ENCODE results near the gene HSFX1.
"Not testable (repeated sequence)": the region's sequence is repeated elsewhere in the genome, so short reads cannot be mapped to it uniquely, and the experiment has no call there.

HSFX1 gene

DNA sequence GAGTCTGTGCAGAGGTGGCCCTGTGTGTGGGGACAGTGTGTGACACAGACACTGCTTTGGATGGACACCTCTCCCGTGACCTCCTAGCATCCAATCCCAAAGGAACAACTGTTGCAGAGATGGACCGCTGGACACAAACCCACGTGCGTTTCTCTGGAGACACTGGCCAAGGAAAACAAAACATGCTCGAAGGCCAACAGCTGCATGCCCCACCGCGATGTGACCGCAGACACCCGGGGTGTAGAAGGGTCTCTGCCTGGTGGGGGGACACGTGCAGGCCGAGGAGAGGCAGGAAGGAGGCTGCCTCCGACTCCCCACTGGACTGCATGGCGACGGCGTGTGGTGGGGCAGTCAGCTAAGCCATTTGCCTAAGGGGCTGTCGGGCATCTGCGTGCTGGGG is at the start of gene HSFX1:
Gene HSFX1 (plus strand): TSS at position 301 of the 400 bp plus-strand sequence. CDS start 614 bp downstream, outside the sequence.
- DNase-seq (ENCODE audit: low read depth in 2 of 2) = not testable (repeated sequence)

- DNase-seq (ENCODE audit: low read depth in 2 of 2) = not testable (repeated sequence)
These were observed 46.6 kb upstream of the HSFX1 start for GRCh38 chrX:149727308-149727707.

DNA sequence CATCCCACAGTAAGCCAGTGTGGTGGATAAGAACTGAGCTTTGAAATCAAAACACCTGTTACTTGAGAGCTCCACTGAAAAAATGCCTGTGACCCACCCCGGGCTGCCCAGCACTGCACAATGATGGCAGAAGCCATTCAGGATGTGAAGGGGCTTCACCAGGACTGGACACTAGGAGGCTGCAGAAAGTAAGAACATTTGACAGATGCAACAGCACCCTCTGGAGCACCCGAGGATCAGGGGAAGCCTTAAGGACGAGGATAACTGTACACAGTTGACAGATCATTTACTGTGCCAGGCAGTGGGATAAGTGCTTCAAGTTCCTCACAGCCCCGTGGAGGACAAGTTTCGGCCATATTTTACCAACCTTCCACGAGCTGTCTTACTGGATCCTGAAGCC is 31.6 kb upstream of the HSFX1 start:
- not testable (repeated sequence) for DNase-seq (ENCODE audit: low read depth in 2 of 2)

DNA sequence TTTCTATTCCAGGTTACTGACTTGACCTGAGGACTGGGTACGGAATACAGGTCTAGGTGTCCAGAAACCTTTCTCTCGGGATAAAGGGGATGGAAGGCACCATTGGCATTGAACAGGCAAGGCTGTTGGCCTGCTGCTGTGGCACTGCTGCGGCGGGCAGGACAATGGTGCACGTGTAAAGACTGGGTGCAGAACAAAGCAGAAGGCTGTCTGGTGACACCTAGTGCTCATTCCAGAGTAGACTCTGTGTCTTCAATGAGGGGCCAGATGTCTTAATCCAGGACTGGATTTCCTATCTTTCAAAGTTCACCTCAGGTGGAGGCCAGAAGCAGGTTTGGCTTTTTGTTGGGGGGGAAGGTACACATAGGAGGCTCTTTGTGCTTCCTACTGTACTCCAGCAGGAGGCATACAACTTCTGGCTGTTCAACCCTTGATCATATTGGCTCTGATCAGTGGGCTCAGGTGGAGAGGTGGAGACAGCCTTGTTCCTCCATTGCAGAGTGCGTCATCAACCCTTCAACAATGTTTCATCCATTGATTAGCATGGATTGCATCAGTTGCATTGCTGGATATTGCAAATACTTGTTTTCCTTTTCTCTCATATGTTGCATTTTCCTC is 27.4 kb upstream of the HSFX1 start:
- DNase-seq (ENCODE audit: low read depth in 2 of 2) = not testable (repeated sequence)

GRCh38 chrX:149757206-149758067 is 16.4 kb upstream of the HSFX1 start:
- no peak for DNase-seq (ENCODE audit: low read depth in 2 of 2)

GRCh38 chrX:149758068-149758714 is 15.7 kb upstream of the HSFX1 start:
- no peak for DNase-seq (ENCODE audit: low read depth in 2 of 2)

- not testable (repeated sequence) for DNase-seq (ENCODE audit: low read depth in 2 of 2)
These were observed 15.2 kb upstream of the HSFX1 start for GRCh38 chrX:149758715-149759078.

DNA sequence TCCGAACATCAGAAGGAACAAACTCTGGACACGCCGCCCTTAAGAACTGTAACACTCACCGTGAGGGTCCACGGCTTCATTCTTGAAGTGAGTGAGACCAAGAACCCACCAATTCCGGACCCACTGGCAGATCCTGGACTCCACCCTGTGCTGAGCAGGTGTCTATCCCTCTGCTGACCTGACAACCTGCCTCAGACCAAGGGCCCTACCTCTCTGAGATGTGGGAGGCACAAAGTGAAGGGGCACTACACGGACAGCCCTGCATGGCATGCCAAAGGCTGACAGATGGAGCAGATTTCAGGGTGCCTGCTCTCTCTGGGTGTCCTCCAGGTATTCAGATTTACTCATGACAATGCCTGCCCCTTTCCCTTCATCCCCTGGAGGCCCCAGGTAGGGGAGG is 14.0 kb upstream of the HSFX1 start:
- DNase-seq (ENCODE audit: low read depth in 2 of 2) = no peak

DNA sequence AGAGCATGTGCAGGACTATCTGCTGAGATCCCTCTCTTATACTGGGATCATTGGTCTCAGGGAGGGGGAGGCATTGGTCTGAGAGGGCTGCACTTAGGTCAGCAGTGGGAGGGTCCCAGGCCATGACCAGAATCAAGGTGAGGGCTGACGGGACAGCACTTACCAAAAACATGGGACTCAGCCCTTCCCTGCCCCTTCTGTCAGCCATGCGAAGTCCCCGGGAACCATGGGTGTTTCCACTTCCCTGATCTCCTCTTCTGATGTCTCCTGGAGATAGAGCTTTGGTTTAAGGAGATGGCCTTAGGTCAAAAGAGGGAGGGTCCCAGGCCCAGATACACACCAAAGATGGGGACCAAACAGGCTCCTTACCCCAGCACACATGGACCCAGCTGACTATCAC is 12.9 kb upstream of the HSFX1 start:
- no peak for DNase-seq (ENCODE audit: low read depth in 2 of 2)

DNA sequence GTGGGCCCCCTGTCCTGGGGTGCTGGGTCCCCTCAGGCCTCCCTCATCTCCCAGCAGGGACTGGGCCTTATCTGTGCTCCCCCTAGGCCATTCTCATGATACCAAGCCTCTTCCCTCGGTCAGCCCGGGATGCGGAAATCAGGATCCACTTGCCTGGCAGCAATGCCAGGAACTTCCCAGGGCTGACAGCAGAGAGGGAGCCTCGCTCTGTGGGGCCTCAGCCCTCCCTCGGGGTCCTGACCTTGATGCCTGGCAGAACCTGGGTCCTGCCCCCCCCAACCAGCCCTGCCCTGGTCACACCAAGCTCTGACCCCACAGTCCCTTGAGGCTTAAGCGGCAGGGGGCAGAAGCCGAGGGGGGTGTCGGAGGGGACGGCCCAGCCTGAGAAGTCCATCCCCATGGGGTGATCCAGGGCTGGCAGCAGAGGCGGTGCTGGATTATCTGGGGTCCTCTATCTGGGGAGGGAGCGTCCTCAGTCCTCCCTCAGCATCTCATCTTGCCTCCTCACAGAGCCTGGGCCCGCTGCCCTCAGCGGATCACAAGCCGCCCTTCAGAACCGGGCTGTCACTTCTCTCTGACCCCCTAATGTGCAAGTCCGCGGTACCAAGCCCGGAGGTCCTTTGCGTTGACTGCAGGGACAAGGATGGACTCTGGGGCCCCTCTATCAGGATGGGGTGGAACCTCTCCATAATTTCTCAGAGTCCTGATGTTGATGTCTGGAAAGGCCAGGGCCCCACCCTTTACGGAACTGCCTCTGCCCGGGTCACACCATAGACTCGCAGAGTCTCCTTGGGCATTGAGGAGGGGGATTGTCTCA is 11.8 kb upstream of the HSFX1 start:
- not testable (repeated sequence) for DNase-seq (ENCODE audit: low read depth in 2 of 2)

DNA sequence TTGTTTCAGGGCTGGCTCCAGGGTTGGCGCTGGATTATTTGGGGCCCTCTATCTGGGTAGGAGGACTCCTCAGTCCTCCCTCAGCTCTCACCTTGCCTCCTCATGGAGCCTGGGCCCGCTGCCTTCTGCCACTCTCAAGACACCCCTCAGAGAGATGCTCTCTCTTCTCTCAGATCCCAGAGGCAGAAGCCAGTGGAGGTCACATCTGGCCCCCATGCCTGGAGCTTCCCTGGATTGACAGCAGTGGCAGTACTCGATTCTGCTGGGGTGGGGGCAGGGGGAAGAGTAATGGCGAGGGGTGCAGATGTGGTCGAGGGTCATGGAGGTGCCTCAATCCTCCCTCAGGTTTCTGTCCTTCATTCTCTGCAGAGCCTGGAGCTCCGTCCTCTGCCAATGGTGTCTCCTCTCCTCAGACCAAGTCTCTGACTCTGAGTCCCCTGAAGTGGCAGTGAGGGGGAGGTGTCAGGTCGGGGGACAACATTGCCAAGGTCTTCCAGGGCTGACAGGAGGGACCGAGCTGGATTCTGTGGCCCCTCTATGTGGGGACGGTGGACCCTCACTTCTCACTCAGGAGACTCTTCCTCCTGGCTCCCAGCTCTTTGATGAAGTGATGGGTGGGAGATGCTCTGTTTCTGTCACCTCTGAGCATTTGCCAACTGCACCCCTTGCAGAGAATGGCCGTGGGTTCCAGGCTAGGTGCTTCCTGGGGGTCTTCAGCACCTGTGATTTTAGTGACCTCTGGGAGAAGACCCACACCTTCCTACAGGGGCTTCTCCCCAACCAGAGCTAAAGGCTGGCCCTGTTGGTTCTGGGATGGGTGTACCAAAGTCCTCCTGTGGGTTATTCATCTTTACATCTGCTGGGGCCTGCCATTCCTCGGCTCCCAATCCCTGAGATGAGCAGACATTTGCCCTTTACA is 10.9 kb upstream of the HSFX1 start:
- no peak for DNase-seq (ENCODE audit: low read depth in 2 of 2)

GRCh38 chrX:149770344-149770743 is 3.5 kb upstream of the HSFX1 start:
- not testable (repeated sequence) for DNase-seq (ENCODE audit: low read depth in 2 of 2)

GRCh38 chrX:149773026-149773425 is 842 bp upstream of the HSFX1 start:
- DNase-seq (ENCODE audit: low read depth in 2 of 2) = not testable (repeated sequence)

- not testable (repeated sequence) for DNase-seq (ENCODE audit: low read depth in 2 of 2)
These were observed 4.1 kb downstream of the HSFX1 start for GRCh38 chrX:149777999-149778398.

DNA sequence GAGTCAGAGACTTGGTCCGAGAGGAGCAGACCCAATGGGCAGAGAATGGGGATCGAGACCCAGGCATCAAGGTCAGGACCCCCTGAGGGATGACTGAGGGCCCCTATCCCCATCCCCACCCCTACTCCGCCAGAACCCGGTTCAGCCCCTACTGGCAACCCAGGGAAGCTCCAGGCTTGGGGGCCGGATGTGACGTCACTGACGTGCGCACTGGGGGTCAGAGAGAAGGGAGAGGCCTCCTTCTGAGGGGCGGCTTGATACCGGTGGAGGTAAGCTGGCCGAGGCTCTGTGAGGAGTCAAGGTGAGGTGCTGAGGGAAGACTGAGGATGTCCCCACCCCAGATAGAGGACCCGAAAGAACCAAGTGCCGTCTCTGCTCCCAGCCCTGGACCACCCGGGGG is 7.9 kb downstream of the HSFX1 start, which contains the start of gene MAGEA9:
Gene MAGEA9 (plus strand): TSS at position 204 of the 400 bp plus-strand sequence. CDS start 4,281 bp downstream, outside the sequence.
- DNase-seq (ENCODE audit: low read depth in 2 of 2) = not testable (repeated sequence)

DNA sequence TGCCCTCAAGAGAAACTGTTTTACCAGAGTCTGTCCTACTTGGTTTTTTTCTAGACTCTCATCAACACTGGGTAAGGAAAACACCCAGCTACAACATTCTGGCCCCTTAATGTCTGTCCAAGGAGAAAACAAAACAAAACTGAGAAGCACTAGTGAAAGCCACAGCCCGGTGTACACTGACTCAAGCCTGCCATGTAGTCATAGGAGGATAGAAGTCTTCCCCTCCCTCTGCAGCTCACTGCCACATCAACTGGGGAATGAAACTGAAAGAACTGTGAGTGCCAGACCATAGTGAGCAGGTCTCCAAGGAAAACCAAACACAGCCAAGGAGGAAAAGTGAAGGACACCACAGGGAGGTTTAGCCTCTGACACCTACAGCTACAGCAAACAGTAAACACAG is 21.7 kb downstream of the HSFX1 start:
- not testable (repeated sequence) for DNase-seq (ENCODE audit: low read depth in 2 of 2)

- no peak for DNase-seq (ENCODE audit: low read depth in 2 of 2)
These were observed 25.3 kb downstream of the HSFX1 start for GRCh38 chrX:149799095-149799714.

- no peak for DNase-seq (ENCODE audit: low read depth in 2 of 2)
These were observed 26.1 kb downstream of the HSFX1 start for GRCh38 chrX:149799938-149800337.

- no peak for DNase-seq (ENCODE audit: low read depth in 2 of 2)
These were observed 29.7 kb downstream of the HSFX1 start for GRCh38 chrX:149803458-149804062.

GRCh38 chrX:149804102-149804501 is 30.2 kb downstream of the HSFX1 start:
- DNase-seq (ENCODE audit: low read depth in 2 of 2) = no peak
